Omental fat pad (tissue), 4 donors: Measurements from ENCODE around the gene MICAL2. TPM values are rescaled to one million over a fixed set of nuclear protein-coding genes. Genes with fewer than 3 reads are reported as not detected.
A peak's percentile ranks its signal among the peaks of the same experiment; 100 is the strongest.

Source experiments
- ATAC-seq: fragments of 150-250 bp; one replicate; pipeline ENCODE4 v1.9.1; 2016; ENCODE audit warnings: mild to moderate bottlenecking, moderate library complexity; ENCODE audit not compliant: low FRiP score
- DNase-seq: peaks from one replicate; pipeline ENCODE4 v3.0.0-alpha.2; 2019; ENCODE audit warnings: low spot score
- CTCF ChIP-seq, 3 donors: fragments of 450-650 bp; IDR thresholded peaks; one replicate each; pipeline ENCODE4 v1.5.1; 2016 to 2017; ENCODE audit warnings: antibody characterized with exemption in 3 of 3, mild to moderate bottlenecking in 3 of 3, moderate library complexity in 2 of 3
- total RNA-seq, 4 donors: library from RNA; depleted of rRNA; stranded (reverse); fragments of >200 nt; gene quantifications; one replicate each; pipeline ENCODE4 v1.1.0, GENCODE V29; 2016

Gene MICAL2
- total RNA-seq, 4 donors from 2014 or later = 34.3 to 143 (median 57.0) TPM

- TF ChIP-seq CTCF (IDR thresholded peaks at IDR 0.05) = no peak
- ATAC-seq (no peak), DNase-seq (no peak)
These were observed 55.0 kb downstream of the MICAL2 start for GRCh38 chr11:12165237-12165875.

- DNase-seq = no peak
- ATAC-seq = no peak
- TF ChIP-seq CTCF (IDR thresholded peaks at IDR 0.05) = no peak
These were observed 56.1 kb downstream of the MICAL2 start for GRCh38 chr11:12166299-12167060.

- no peak for DNase-seq
- peak; percentile 57 for ATAC-seq
- no peak for TF ChIP-seq CTCF (IDR thresholded peaks at IDR 0.05)
These were observed 56.9 kb downstream of the MICAL2 start for GRCh38 chr11:12167061-12168000.

- ATAC-seq (no peak), DNase-seq (no peak)
- no peak for TF ChIP-seq CTCF (IDR thresholded peaks at IDR 0.05)
These were observed 57.7 kb downstream of the MICAL2 start for GRCh38 chr11:12168114-12168513.

- no peak for TF ChIP-seq CTCF (IDR thresholded peaks at IDR 0.05)
- ATAC-seq (no peak), DNase-seq (no peak)
These were observed 59.4 kb downstream of the MICAL2 start for GRCh38 chr11:12169822-12170221.

GRCh38 chr11:12170501-12170900, 60.1 kb downstream of the MICAL2 start:
- DNase-seq = no peak
- ATAC-seq = no peak
- no peak for TF ChIP-seq CTCF (IDR thresholded peaks at IDR 0.05)
